Esophagus muscularis mucosa (tissue), 4 donors: Measurements from ENCODE around the gene IMPDH2. TPM values are rescaled to one million over a fixed set of nuclear protein-coding genes. Genes with fewer than 3 reads are reported as not detected.

Source experiments
- DNase-seq: peaks from one replicate; pipeline ENCODE4 v3.0.0-alpha.2; 2017; ENCODE audit errors: extremely low spot score
- H3K27ac ChIP-seq, 4 donors: fragments of 200-600 bp; sonication (generic); replicated peaks in 1 of 4; 1 replicate in 3 of 4; 2 replicates in 1 of 4; pipeline ENCODE4 v1.5.1; 2016 to 2019; ENCODE audit warnings: mild to moderate bottlenecking in 1 of 4
- H3K27me3 ChIP-seq, 4 donors: fragments of 200-600 bp; sonication (generic); one replicate each; pipeline versions ENCODE4 v1.5.1 to v1.6.0; 2016 to 2019
- H3K36me3 ChIP-seq, 4 donors: fragments of 200-600 bp; sonication (generic); one replicate each; pipeline ENCODE4 v1.5.1; 2016 to 2019
- H3K4me1 ChIP-seq, 4 donors: fragments of 200-600 bp; sonication (generic); one replicate each; pipeline ENCODE4 v1.5.1; 2016 to 2019
- H3K4me3 ChIP-seq, 4 donors: fragments of 200-600 bp; sonication (generic); 1 replicate in 2 of 4; 2 replicates in 2 of 4; pipeline ENCODE4 v1.5.1; 2016 to 2019; ENCODE audit warnings: mild to moderate bottlenecking in 4 of 4, moderate library complexity in 1 of 4
- H3K9me3 ChIP-seq, 4 donors: fragments of 200-600 bp; sonication (generic); 1 replicate in 3 of 4; 2 replicates in 1 of 4; pipeline ENCODE4 v1.5.1; 2016 to 2019
- CTCF ChIP-seq, 3 experiments: fragments of 200-600 bp in 2 of 3; fragments of 450-650 bp in 1 of 3; sonication (generic) in 2 of 3; IDR thresholded peaks; one replicate each; pipeline ENCODE4 v1.5.1; 2017 to 2019; ENCODE audit warnings: antibody characterized with exemption in 3 of 3, mild to moderate bottlenecking in 2 of 3, moderate library complexity in 1 of 3
- EP300 ChIP-seq: sonication (generic); formaldehyde crosslinking; IDR thresholded peaks from one replicate; pipeline ENCODE4 v1.6.1; 2017; ENCODE audit warnings: antibody characterized with exemption
- POLR2A ChIP-seq: fragments of 450-650 bp; IDR thresholded peaks from one replicate; pipeline ENCODE4 v1.6.1; 2017; ENCODE audit warnings: antibody characterized with exemption, moderate library complexity, mild to moderate bottlenecking, low read depth
- POLR2AphosphoS5 ChIP-seq, 2 donors: sonication (generic); formaldehyde crosslinking; IDR thresholded peaks; one replicate each; pipeline ENCODE4 v1.6.1; 2017; ENCODE audit warnings: antibody characterized with exemption in 2 of 2
- WGBS: methylation state at CpG from one replicate; pipeline ENCODE4 v1.1.5; 2018; 5-methylcytosine and 5-hydroxymethylcytosine counted together
- intact Hi-C: fragments of 100-400 bp; cut with DNase I; formaldehyde crosslinking; loops from one replicate; pipeline ENCODE4 v1.15.1; 2023
- total RNA-seq, 4 donors: library from RNA; depleted of rRNA; stranded (reverse); fragments of >200 nt; gene quantifications; one replicate each; pipeline versions ENCODE4 v1.1.0 to v1.2.1, GENCODE V29; 2016

The IMPDH2 gene
- total RNA-seq, 4 donors from 2014 or later: 71.0 to 174 (median 123) TPM

DNA sequence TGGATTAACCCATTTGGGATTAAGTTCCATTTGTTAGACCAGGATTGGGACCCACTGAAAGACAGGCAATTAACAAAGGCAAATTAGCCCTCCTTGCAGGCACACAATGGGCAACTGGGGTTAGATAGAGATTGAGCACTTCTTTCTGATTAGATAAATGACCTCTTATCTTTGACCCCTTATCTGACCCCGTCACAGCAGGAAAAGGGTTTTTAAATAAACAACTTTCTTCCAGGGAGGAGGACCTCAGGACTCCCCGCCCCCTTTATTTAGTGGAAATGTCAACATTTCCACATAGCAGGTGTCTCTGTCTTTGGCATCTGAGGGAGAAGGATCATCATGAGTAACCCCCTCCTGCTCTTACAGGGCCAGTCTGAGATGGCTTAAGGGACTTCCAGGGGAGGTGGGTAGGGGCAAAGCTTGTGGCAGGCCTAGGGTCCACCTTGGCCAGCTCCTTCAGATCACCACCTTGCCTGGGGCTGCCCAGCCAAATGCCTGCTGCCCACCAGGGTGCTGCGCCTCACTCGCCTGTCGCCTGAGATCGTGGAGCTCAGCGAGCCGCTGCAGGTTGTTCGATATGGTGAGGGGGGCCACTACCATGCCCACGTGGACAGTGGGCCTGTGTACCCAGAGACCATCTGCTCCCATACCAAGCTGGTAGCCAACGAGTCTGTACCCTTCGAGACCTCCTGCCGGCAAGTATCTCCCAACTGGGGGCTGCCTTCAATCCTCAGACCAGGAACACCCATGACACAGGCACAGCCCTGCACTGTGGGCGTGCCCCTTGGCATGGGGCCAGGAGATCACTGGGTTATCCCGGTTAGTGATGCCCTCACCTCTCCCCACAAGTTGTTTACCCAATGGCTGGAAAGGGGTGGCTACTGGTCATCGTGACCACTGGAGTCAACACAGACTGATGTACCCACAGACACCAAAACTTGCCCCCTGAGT lies 24.6 kb downstream of the IMPDH2 start:
- Histone ChIP-seq H3K4me1 (peaks cover 14 to 28% (median 22%) of the 10 kb centered on the region in 4 donors), H3K27ac (no peak overlapping the region), H3K27me3 (no peaks in the 10 kb centered on the region), H3K9me3 (no peaks in the 10 kb centered on the region), H3K4me3 (no peak overlapping the region), H3K36me3 (peaks cover 0 to 16% (median 5%) of the 10 kb centered on the region in 4 donors)
- no peak for DNase-seq
- intact Hi-C loops: loop anchor here (2.0 to 10.0 kb wide), 2 partner anchors 14 to 90 kb away; partner anchors contain the start of genes P4HTM and QRICH1
- no peak for TF ChIP-seq EP300
- no peak for TF ChIP-seq POLR2AphosphoS5 (IDR thresholded peaks at IDR 0.05)
- TF ChIP-seq CTCF (IDR thresholded peaks at IDR 0.05): no peak
- no peak for TF ChIP-seq POLR2A
- 86% methylated on average over 16 of the region's 16 CpGs for WGBS

DNA sequence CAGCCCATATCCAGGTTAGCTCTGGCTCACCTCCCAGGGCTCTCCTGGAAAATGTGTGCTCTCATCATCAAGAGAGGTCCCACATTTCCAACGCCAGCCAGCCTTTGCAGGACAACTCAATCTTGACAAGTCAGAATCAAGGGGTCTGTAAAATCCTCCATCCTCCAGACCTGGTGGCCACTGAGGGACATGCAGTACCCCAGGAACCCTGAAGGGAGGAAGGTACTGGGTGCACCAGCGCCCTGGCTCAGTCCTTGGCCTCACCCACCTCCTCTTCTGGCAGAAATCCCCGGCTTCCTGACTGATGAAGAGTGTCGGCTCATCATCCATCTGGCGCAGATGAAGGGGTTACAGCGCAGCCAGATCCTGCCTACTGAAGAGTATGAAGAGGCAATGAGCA lies 28.0 kb downstream of the IMPDH2 start:
- 100% methylated on average over 1 of the region's 6 CpGs for WGBS
- no peak for DNase-seq
- TF ChIP-seq POLR2A (no peak), POLR2AphosphoS5 (IDR thresholded peaks at IDR 0.05) (no peak), CTCF (IDR thresholded peaks at IDR 0.05) (no peak), EP300 (no peak)
- no peaks in the 10 kb centered on the region for H3K9me3 ChIP-seq
- intact Hi-C loops: loop anchor here (10.0 kb wide), 1 partner anchor 94 kb away; the partner anchor contains the start of gene QRICH1
- H3K4me3 ChIP-seq: no peak overlapping the region
- no peak overlapping the region for H3K27ac ChIP-seq
- H3K27me3 ChIP-seq: no peaks in the 10 kb centered on the region
- H3K4me1 ChIP-seq: peaks cover 2 to 12% (median 3%) of the 10 kb centered on the region in 4 donors
- peaks cover 0 to 33% (median 12%) of the 10 kb centered on the region in 4 donors for H3K36me3 ChIP-seq

- Histone ChIP-seq H3K27ac (no peak overlapping the region), H3K27me3 (no peaks in the 10 kb centered on the region), H3K4me1 (peaks cover 0 to 8% (median 0%) of the 10 kb centered on the region in 4 donors), H3K36me3 (peaks cover 0 to 44% (median 16%) of the 10 kb centered on the region in 4 donors), H3K9me3 (no peaks in the 10 kb centered on the region), H3K4me3 (no peak overlapping the region)
- no peak for TF ChIP-seq EP300
- TF ChIP-seq POLR2A: no peak
- TF ChIP-seq POLR2AphosphoS5 (IDR thresholded peaks at IDR 0.05): no peak
- no peak for TF ChIP-seq CTCF (IDR thresholded peaks at IDR 0.05)
- DNase-seq: no peak
- intact Hi-C loops: no loop called here
- 55% methylated on average over 2 of the region's 8 CpGs for WGBS
Measured at GRCh38 chr3:48999085-48999858, 29.9 kb downstream of the IMPDH2 start.

DNA sequence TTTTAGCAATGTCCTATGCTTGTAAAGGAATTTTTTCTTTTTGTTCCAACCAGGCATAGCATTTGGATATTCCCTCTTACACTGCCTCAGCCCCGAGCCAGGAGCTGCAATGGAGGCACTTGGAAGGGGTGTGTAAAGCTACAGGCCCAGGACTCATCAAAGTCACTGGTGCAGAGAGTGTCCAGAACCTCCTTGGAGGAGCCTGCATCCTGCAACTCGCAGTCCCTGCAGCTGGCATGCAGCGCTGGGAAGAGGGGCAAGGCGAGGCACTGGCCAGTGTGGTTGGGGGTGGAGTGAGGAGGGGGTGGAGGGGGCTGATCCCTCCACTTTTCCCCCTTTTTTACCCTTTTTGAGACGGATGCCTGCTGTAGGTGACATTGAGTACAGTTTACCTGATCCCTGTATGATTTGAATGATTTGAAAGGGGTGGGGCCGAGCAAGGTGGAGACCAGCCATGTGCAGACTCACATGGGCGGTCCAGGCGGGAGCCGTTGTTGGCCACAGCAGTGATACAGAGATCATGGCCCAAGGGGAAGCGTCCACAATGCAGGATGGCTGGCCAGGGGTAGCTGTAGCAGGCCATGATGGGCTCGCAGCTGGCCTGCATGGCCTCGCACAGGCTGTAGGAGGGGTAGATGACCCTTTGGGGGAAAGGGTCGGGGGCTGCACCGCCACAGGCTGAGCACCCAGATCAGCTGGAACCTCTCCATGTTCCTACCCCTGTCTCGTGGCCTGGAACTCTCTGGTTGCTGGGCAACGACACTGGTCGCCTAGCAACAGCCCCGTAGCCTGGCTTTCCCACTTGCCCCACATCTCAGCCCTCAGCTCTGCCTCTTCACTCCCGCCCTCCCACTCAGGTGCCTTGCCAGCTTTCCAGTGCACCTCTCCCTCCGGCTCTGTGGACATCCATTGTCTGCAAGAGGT lies 31.2 kb downstream of the IMPDH2 start:
- WGBS: 77% methylated on average over 17 of the region's 20 CpGs
- Histone ChIP-seq H3K4me3 (no peak overlapping the region), H3K4me1 (peaks cover 0 to 8% (median 0%) of the 10 kb centered on the region in 4 donors), H3K27ac (no peak overlapping the region), H3K9me3 (no peaks in the 10 kb centered on the region), H3K27me3 (no peaks in the 10 kb centered on the region), H3K36me3 (peaks cover 0 to 43% (median 21%) of the 10 kb centered on the region in 4 donors)
- intact Hi-C loops: no loop called here
- no peak for DNase-seq
- no peak for TF ChIP-seq POLR2A
- TF ChIP-seq POLR2AphosphoS5 (IDR thresholded peaks at IDR 0.05): no peak
- TF ChIP-seq EP300: no peak
- no peak for TF ChIP-seq CTCF (IDR thresholded peaks at IDR 0.05)
